Keratinocyte (primary cell): ENCODE measurements around the gene ITGB5. TPM values are rescaled to one million over a fixed set of nuclear protein-coding genes. Genes with fewer than 3 reads are reported as not detected.

ENCODE experiments used
- DNase-seq: peaks from one replicate; pipeline ENCODE4 v3.0.0-alpha.2; 2011; ENCODE audit warnings: low read depth, missing footprints, low spot score
- FAIRE-seq: peaks from 2 replicates; lab custom pipeline; 2011; peaks lifted over from hg19 to GRCh38; lab: Jason Lieb, UNC
- H2AFZ ChIP-seq: 2 replicates; pipeline ENCODE4 v1.6.0; 2012; ENCODE audit warnings: low read length, control low read depth, inconsistent platforms; ENCODE audit not compliant: control insufficient read depth
- H3K27ac ChIP-seq: 2 replicates; pipeline ENCODE4 v1.5.1; 2011; ENCODE audit warnings: low read length; ENCODE audit not compliant: control insufficient read depth, insufficient read depth
- H3K27me3 ChIP-seq: 3 replicates; pipeline ENCODE4 v1.6.0; 2011; ENCODE audit warnings: low read length; ENCODE audit not compliant: control insufficient read depth, insufficient read depth; ENCODE audit errors: extremely low read depth
- H3K36me3 ChIP-seq, 2 experiments: 2 replicates in 1 of 2; 3 replicates in 1 of 2; pipeline ENCODE4 v1.5.1; 2011; ENCODE audit warnings: low read length in 2 of 2, mild to moderate bottlenecking in 1 of 2; ENCODE audit not compliant: control insufficient read depth in 2 of 2, insufficient read depth in 2 of 2; ENCODE audit errors: extremely low read depth in 1 of 2
- H3K4me1 ChIP-seq: 3 replicates; pipeline ENCODE4 v1.5.1; 2011; ENCODE audit warnings: low read length; ENCODE audit not compliant: control insufficient read depth, insufficient read depth; ENCODE audit errors: extremely low read depth
- H3K4me2 ChIP-seq: 3 replicates; pipeline ENCODE4 v1.6.0; 2011; ENCODE audit warnings: low read depth, low read length; ENCODE audit not compliant: control insufficient read depth, insufficient read depth; ENCODE audit errors: extremely low read depth
- H3K4me3 ChIP-seq, 3 experiments: fragments of 200-600 bp in 1 of 3; sonication (generic) in 1 of 3; 2 replicates in 2 of 3; 3 replicates in 1 of 3; pipeline ENCODE4 v1.5.1; 2011 to 2016; ENCODE audit warnings: low read length in 3 of 3, mild to moderate bottlenecking in 3 of 3, control low read depth in 2 of 3, inconsistent platforms in 1 of 3, low read depth in 1 of 3, mixed read lengths in 1 of 3, mixed run types in 1 of 3, moderate library complexity in 1 of 3; ENCODE audit not compliant: control insufficient read depth in 2 of 3, insufficient read depth in 2 of 3; ENCODE audit errors: extremely low read depth in 1 of 3
- H3K79me2 ChIP-seq: 2 replicates; pipeline ENCODE4 v1.6.0; 2012; ENCODE audit warnings: low read length; ENCODE audit not compliant: control insufficient read depth, insufficient read depth
- H3K9ac ChIP-seq: 3 replicates; pipeline ENCODE4 v1.6.0; 2011; ENCODE audit warnings: low read length; ENCODE audit not compliant: control insufficient read depth, insufficient read depth; ENCODE audit errors: extremely low read depth
- H3K9me1 ChIP-seq: 3 replicates; pipeline ENCODE4 v1.6.0; 2011; ENCODE audit warnings: low read length; ENCODE audit not compliant: control insufficient read depth, insufficient read depth; ENCODE audit errors: extremely low read depth
- H3K9me3 ChIP-seq: 2 replicates; pipeline ENCODE4 v1.5.1; 2012; ENCODE audit warnings: low read depth, low read length; ENCODE audit not compliant: control insufficient read depth
- H4K20me1 ChIP-seq: 3 replicates; pipeline ENCODE4 v1.6.0; 2011; ENCODE audit warnings: low read length; ENCODE audit not compliant: control insufficient read depth, insufficient read depth; ENCODE audit errors: extremely low read depth
- CTCF ChIP-seq, 3 experiments: IDR thresholded peaks in 1 of 3; conservative IDR thresholded peaks in 1 of 3; optimal IDR thresholded peaks in 1 of 3; 2 replicates in 2 of 3; 3 replicates in 1 of 3; pipeline versions ENCODE3 to v1.5.1; 2011; ENCODE audit warnings: low read length in 3 of 3, mild to moderate bottlenecking in 3 of 3, moderate library complexity in 2 of 3, control low read depth in 1 of 3, inconsistent platforms in 1 of 3; ENCODE audit not compliant: insufficient read depth in 2 of 3; ENCODE audit errors: extremely low read depth in 1 of 3
- EZH2 ChIP-seq: IDR thresholded peaks from one replicate; pipeline ENCODE4 v1.6.1; 2012; ENCODE audit warnings: inconsistent platforms, mild to moderate bottlenecking, low read length, moderate library complexity
- dilution Hi-C: fragments of 300-500 bp; cut with MboI; formaldehyde crosslinking; loops from one replicate; pipeline ENCODE4 v1.7.0; 2020; ENCODE audit warnings: low sequenced_read_pairs; ENCODE audit not compliant: extremely low pct_ligation_motif_present
- polyA plus RNA-seq, 5 experiments: library from polyadenylated mRNA; depleted of rRNA in 3 of 5; stranded (reverse) in 3 of 5; stranded (forward) in 1 of 5; unstranded in 1 of 5; fragments of >200 nt; gene quantifications; 1 replicate in 1 of 5; 2 replicates in 3 of 5; 3 replicates in 1 of 5; pipeline versions ENCODE4 v1.2.1 to v1.2.3, GENCODE V29; 2011 to 2012; ENCODE audit warnings: missing spikeins in 2 of 5, low read depth in 1 of 5, low replicate concordance in 1 of 5

ITGB5 gene
- polyA plus RNA-seq, 1 donor (not counting 4 experiments of a cell fraction or from before 2014, with no cell fraction given): 136 TPM

GRCh38 chr3:124774841-124775402 is 112.2 kb downstream of the ITGB5 start:
- H3K9me3 ChIP-seq: no peaks in the 10 kb centered on the region
- no peaks in the 10 kb centered on the region for H3K27me3 ChIP-seq
- DNase-seq: no peak
- TF ChIP-seq CTCF (optimal IDR thresholded peaks at IDR 0.05 in 1 of 3, IDR thresholded peaks at IDR 0.05 in 1 of 3, conservative IDR thresholded peaks at IDR 0.05 in 1 of 3; ENCODE audit: extremely low read depth in 1 of 3, insufficient read depth in 2 of 3, low read length in 3 of 3) (no peak), EZH2 (no peak)
- H3K9me1 ChIP-seq: no peaks in the 10 kb centered on the region
- H3K27ac ChIP-seq: no peak overlapping the region
- no peak overlapping the region for H2AFZ ChIP-seq
- H3K79me2 ChIP-seq: no peaks in the 10 kb centered on the region
- H3K4me3 ChIP-seq: no peak overlapping the region
- no peaks in the 10 kb centered on the region for H4K20me1 ChIP-seq
- FAIRE-seq: peak; percentile 32
- dilution Hi-C loops: no loop called here
- no peak overlapping the region for H3K9ac ChIP-seq
- peaks cover 14% of the 10 kb centered on the region for H3K4me1 ChIP-seq
- no peak overlapping the region for H3K4me2 ChIP-seq
- peaks cover 19 to 28% of the 10 kb centered on the region in 2 experiments for H3K36me3 ChIP-seq

- H3K4me2 ChIP-seq: no peak overlapping the region
- H3K27me3 ChIP-seq: no peaks in the 10 kb centered on the region
- TF ChIP-seq EZH2 (no peak), CTCF (optimal IDR thresholded peaks at IDR 0.05 in 1 of 3, IDR thresholded peaks at IDR 0.05 in 1 of 3, conservative IDR thresholded peaks at IDR 0.05 in 1 of 3; ENCODE audit: extremely low read depth in 1 of 3, insufficient read depth in 2 of 3, low read length in 3 of 3) (no peak)
- H3K79me2 ChIP-seq: no peaks in the 10 kb centered on the region
- no peak overlapping the region for H2AFZ ChIP-seq
- H3K9me1 ChIP-seq: no peaks in the 10 kb centered on the region
- FAIRE-seq (no peak), DNase-seq (no peak)
- no peak overlapping the region for H3K27ac ChIP-seq
- peaks cover 19 to 27% of the 10 kb centered on the region in 2 experiments for H3K36me3 ChIP-seq
- no peaks in the 10 kb centered on the region for H3K9me3 ChIP-seq
- H4K20me1 ChIP-seq: no peaks in the 10 kb centered on the region
- dilution Hi-C loops: no loop called here
- H3K4me3 ChIP-seq: no peak overlapping the region
- H3K4me1 ChIP-seq: peaks cover 14% of the 10 kb centered on the region
- H3K9ac ChIP-seq: no peak overlapping the region
Observed at GRCh38 chr3:124774327-124774718, 112.8 kb downstream of the ITGB5 start.
